ENCODE measurements around the gene ALK.

ALK gene

DNA sequence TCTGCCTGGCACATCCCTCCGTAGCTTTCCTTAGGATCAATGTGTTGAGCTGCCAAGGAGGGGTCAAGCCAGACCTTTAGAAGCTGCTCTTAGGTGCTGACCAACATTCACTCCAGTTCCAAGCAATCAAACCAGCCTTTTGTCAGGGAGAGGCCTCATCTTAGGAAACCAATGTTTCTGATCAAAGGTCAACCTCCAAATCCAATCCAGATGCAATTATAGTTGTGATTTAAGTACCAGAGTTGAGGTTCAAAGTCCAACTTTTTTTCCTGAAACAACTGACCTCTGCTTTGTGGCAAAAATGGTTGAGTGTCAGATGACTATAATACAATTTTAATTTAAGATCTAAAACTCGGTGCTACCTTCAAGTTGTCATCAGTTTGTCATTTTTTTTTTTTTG, 303.4 kb downstream of the ALK start:
- DNase-seq (ENCODE audit: extremely low read depth, low read depth): no peak
- TF ChIP-seq, protein P1, sequence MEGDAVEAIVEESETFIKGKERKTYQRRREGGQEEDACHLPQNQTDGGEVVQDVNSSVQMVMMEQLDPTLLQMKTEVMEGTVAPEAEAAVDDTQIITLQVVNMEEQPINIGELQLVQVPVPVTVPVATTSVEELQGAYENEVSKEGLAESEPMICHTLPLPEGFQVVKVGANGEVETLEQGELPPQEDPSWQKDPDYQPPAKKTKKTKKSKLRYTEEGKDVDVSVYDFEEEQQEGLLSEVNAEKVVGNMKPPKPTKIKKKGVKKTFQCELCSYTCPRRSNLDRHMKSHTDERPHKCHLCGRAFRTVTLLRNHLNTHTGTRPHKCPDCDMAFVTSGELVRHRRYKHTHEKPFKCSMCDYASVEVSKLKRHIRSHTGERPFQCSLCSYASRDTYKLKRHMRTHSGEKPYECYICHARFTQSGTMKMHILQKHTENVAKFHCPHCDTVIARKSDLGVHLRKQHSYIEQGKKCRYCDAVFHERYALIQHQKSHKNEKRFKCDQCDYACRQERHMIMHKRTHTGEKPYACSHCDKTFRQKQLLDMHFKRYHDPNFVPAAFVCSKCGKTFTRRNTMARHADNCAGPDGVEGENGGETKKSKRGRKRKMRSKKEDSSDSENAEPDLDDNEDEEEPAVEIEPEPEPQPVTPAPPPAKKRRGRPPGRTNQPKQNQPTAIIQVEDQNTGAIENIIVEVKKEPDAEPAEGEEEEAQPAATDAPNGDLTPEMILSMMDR (IDR thresholded peaks at IDR 0.05; ENCODE audit: low read depth, low read length): no peak

DNA sequence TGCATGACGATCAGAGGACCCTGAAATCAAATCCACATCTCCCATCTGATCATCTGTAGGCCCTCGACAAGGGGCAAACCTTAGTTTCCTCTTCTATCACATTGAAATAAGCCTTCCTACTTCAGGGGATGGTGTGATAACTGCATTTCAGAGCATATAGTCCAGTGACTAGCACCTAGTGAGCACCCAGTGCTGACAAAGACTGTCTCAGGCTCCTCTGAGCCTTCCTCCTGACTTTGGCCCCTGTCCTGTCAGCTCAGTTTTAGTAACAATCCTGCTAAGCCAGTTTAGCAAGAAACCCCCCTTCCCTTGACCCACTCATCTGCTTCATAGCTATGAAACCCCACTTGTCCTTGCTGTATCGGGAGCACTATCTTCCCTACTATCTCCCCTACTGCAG, 304.0 kb downstream of the ALK start:
- no peak for DNase-seq (ENCODE audit: extremely low read depth, low read depth)
- TF ChIP-seq, protein P1 (IDR thresholded peaks at IDR 0.05; ENCODE audit: low read depth, low read length): no peak

DNA sequence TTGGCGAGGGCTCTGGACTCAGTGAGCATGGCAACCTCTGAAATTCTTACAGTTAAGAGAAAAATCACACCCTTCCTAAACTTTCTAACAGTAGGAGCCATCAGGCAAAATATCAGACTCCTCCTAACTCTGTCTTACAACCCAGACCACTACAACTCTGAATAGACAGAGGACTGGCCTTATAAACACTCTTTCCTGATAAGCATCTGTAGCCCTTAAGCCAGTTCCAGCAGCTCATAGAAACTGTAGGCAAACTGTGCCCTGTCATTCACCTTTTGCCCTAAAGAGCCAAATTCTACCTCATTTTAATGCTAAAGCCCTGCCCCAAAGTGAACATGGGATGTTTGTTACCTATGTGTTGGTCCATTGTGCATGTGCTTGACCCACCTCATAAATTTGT, 304.8 kb downstream of the ALK start:
- TF ChIP-seq, protein P1 (IDR thresholded peaks at IDR 0.05; ENCODE audit: low read depth, low read length): no peak
- DNase-seq (ENCODE audit: extremely low read depth, low read depth): no peak

DNA sequence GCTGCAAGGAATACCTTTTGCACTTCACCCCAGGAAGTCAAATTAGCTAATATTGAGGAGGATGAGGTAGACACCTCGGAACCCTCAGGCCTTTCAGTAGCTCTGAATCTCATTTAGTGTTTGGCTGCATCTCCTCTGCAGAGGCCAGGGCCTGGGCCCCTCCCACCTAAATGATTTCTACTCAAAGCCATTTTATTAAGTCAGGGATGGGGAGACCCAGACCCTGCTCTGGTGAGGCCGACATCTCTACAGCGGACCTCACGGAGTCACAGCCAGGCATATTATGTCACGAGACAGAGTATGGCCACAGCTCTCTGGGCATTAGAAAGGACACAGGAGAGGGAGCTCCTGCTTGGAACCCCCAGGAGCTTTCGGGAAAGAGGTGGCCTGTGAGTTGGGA, 305.5 kb downstream of the ALK start:
- TF ChIP-seq, protein P1 (IDR thresholded peaks at IDR 0.05; ENCODE audit: low read depth, low read length): no peak
- DNase-seq (ENCODE audit: extremely low read depth, low read depth): no peak

DNA sequence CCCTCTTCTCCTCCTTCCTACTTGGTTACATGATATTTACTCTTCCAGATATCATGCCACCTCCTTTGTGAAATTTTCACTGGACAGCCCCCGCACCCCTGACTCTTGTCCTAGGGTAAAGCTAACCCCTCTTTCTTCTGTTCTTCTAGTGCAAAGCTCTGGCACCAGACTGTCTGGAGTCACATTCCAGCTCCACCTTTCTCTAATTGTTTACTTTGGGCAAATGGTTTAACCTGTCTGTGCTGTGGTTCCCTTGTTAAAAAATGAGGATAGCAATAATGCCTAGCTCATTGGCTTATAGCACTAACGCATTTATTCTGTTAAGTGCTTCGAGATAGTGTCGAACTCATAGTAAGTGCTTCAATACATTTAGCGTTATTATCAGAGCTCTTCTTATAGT, 306.2 kb downstream of the ALK start:
- DNase-seq (ENCODE audit: extremely low read depth, low read depth): no peak
- TF ChIP-seq, protein P1 (IDR thresholded peaks at IDR 0.05; ENCODE audit: low read depth, low read length): no peak

DNA sequence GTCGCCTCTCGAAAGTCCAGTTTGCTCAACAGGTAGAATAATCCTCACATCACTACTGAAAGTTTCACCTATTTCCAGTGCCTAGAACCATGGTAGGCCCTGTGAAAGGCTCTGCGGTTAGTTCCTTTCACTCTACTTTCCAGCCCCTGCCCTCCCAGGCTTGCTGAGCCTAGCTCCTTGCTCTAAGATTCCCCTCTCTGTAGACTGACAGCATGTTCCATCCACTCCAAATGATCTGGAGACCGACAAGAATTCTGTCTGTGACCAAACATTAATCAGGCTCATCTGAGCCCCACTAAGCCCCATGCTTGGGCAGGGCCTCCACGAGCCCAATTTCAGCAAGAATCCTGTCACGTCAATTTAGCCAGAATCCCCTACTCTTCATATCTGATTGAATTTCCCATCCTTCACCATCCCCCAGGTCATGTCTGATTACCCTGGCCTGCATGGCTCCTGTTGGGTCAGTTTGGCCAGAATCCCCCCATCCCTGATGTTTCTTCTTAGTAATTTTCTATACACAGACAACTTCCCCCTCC, 307.0 kb downstream of the ALK start:
- no peak for DNase-seq (ENCODE audit: extremely low read depth, low read depth)
- TF ChIP-seq, protein P1 (IDR thresholded peaks at IDR 0.05; ENCODE audit: low read depth, low read length): no peak

DNA sequence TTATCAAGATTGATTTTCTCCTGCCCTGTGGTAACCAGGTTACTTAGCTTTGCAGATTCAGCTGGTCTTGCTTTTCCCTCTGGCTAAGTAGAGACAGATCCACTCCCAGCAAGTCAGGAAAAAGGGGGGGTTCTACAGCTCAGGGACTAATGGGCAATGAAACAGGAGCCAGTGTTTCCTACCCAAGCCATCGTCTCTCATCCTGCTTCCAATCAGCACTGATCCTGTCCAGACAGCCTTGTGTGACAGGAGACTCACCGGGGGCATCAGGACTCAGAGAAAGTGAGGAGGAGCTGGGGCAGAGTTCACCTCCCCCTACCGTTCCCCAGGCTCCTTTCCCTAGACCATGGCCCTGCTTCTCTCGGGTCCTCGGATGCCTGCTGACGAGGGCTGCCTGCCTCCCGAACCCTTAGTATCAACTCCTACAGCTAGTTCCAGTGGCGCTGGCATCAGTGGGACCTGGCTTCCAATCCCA, 307.6 kb downstream of the ALK start:
- no peak for DNase-seq (ENCODE audit: extremely low read depth, low read depth)
- TF ChIP-seq, protein P1 (IDR thresholded peaks at IDR 0.05; ENCODE audit: low read depth, low read length): no peak

Measured in AG09319 (cell line).